Neural progenitor cell (in vitro differentiated cells): ENCODE results near the gene CAGE1. TPM values are rescaled to one million over a fixed set of nuclear protein-coding genes. Genes with fewer than 3 reads are reported as not detected.

Experiments
- DNase-seq: peaks from one replicate; pipeline ENCODE4 v3.0.0-alpha.2; 2016; ENCODE audit warnings: low spot score
- H2AFZ ChIP-seq: fragments of 200-600 bp; sonication (generic); replicated peaks from 2 replicates; pipeline ENCODE4 v1.6.1; 2016; ENCODE audit warnings: antibody characterized with exemption
- H3F3A ChIP-seq: fragments of 200-600 bp; sonication (generic); 2 replicates; pipeline ENCODE4 v1.6.1; 2016; ENCODE audit warnings: antibody characterized with exemption, low read depth
- H3K27ac ChIP-seq: fragments of 200-600 bp; sonication (generic); 2 replicates; pipeline ENCODE4 v1.5.1; 2016; ENCODE audit warnings: mild to moderate bottlenecking
- H3K27me3 ChIP-seq: fragments of 200-600 bp; sonication (generic); 2 replicates; pipeline ENCODE4 v1.6.1; 2016; ENCODE audit warnings: mild to moderate bottlenecking, moderate library complexity
- H3K36me3 ChIP-seq: fragments of 200-600 bp; sonication (generic); 2 replicates; pipeline ENCODE4 v1.5.1; 2016
- H3K4me1 ChIP-seq: fragments of 200-600 bp; sonication (generic); 2 replicates; pipeline ENCODE4 v1.6.1; 2016; ENCODE audit warnings: mixed run types
- H3K4me2 ChIP-seq: fragments of 200-600 bp; sonication (generic); 2 replicates; pipeline ENCODE4 v1.6.1; 2016
- H3K4me3 ChIP-seq: fragments of 200-600 bp; sonication (generic); 2 replicates; pipeline ENCODE4 v1.5.1; 2016
- H3K79me2 ChIP-seq: fragments of 200-600 bp; sonication (generic); 2 replicates; pipeline ENCODE4 v1.6.1; 2016; ENCODE audit warnings: low read depth
- H3K9ac ChIP-seq: fragments of 200-600 bp; sonication (generic); 2 replicates; pipeline ENCODE4 v1.6.1; 2016
- H3K9me3 ChIP-seq: fragments of 200-600 bp; sonication (generic); 2 replicates; pipeline ENCODE4 v1.5.1; 2016; ENCODE audit warnings: low read depth
- H4K20me1 ChIP-seq: fragments of 200-600 bp; sonication (generic); 2 replicates; pipeline ENCODE4 v1.6.1; 2016; ENCODE audit warnings: low read depth
- H3K27ac Mint-ChIP-seq: 3 replicates; pipeline ENCODE4 v1.8.0; 2021; ENCODE audit warnings: mixed read lengths
- H3K27me3 Mint-ChIP-seq: 2 replicates; pipeline ENCODE4 v1.8.0; 2022; ENCODE audit warnings: low read depth, mild to moderate bottlenecking, inconsistent platforms, moderate library complexity, mixed read lengths; ENCODE audit not compliant: insufficient read depth
- H3K36me3 Mint-ChIP-seq: 3 replicates; pipeline ENCODE4 v1.8.0; 2021; ENCODE audit warnings: mixed read lengths
- H3K4me1 Mint-ChIP-seq: 3 replicates; pipeline ENCODE4 v1.8.0; 2021; ENCODE audit warnings: mixed read lengths
- H3K4me3 Mint-ChIP-seq: 3 replicates; pipeline ENCODE4 v1.8.0; 2021; ENCODE audit warnings: mild to moderate bottlenecking, moderate library complexity, mixed read lengths
- H3K9me3 Mint-ChIP-seq: 3 replicates; pipeline ENCODE4 v1.8.0; 2020; ENCODE audit warnings: mixed read lengths
- EZH2 ChIP-seq: fragments of 200-600 bp; sonication (generic); IDR thresholded peaks from 2 replicates; pipeline ENCODE4 v1.6.1; 2017; ENCODE audit warnings: antibody characterized with exemption, mild to moderate bottlenecking, moderate library complexity
- EZH2phosphoT487 ChIP-seq: fragments of 200-600 bp; sonication (generic); IDR thresholded peaks from 2 replicates; pipeline ENCODE4 v1.6.1; 2017; ENCODE audit warnings: antibody characterized with exemption
- total RNA-seq: library from RNA; depleted of rRNA; stranded (reverse); fragments of >200 nt; gene quantifications from 2 replicates; pipeline ENCODE4 v1.2.3, GENCODE V29; 2015; ENCODE audit warnings: low replicate concordance
- TF ChIP-seq, protein P1 (sequence below): fragments of 200-600 bp; sonication (generic); IDR thresholded peaks from 2 replicates; pipeline ENCODE4 v1.5.1; 2017; ENCODE audit warnings: antibody characterized with exemption, mild to moderate bottlenecking

Gene CAGE1
- total RNA-seq, 1 donor from 2014 or later: not detected

GRCh38 chr6:7292596-7293255 lies 96.8 kb downstream of the CAGE1 start:
- Histone ChIP-seq H3K79me2 (no peaks in the 10 kb centered on the region), H3K36me3 (peaks cover 49% of the 10 kb centered on the region), H4K20me1 (no peaks in the 10 kb centered on the region), H3F3A (no peaks in the 10 kb centered on the region), H3K27ac (no peak overlapping the region), H3K9me3 (no peaks in the 10 kb centered on the region), H3K4me1 (no peaks in the 10 kb centered on the region), H3K9ac (no peak overlapping the region), H3K4me2 (no peak overlapping the region), H3K4me3 (no peak overlapping the region), H3K27me3 (no peaks in the 10 kb centered on the region), H2AFZ (no peak overlapping the region)
- H3K4me3 Mint-ChIP-seq: no peak overlapping the region
- TF ChIP-seq EZH2 (no peak), EZH2phosphoT487 (no peak)
- TF ChIP-seq, protein P1, sequence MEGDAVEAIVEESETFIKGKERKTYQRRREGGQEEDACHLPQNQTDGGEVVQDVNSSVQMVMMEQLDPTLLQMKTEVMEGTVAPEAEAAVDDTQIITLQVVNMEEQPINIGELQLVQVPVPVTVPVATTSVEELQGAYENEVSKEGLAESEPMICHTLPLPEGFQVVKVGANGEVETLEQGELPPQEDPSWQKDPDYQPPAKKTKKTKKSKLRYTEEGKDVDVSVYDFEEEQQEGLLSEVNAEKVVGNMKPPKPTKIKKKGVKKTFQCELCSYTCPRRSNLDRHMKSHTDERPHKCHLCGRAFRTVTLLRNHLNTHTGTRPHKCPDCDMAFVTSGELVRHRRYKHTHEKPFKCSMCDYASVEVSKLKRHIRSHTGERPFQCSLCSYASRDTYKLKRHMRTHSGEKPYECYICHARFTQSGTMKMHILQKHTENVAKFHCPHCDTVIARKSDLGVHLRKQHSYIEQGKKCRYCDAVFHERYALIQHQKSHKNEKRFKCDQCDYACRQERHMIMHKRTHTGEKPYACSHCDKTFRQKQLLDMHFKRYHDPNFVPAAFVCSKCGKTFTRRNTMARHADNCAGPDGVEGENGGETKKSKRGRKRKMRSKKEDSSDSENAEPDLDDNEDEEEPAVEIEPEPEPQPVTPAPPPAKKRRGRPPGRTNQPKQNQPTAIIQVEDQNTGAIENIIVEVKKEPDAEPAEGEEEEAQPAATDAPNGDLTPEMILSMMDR: no peak
- no peaks in the 10 kb centered on the region for H3K4me1 Mint-ChIP-seq
- H3K27ac Mint-ChIP-seq: no peak overlapping the region
- peaks cover 15% of the 10 kb centered on the region for H3K36me3 Mint-ChIP-seq
- H3K9me3 Mint-ChIP-seq: no peaks in the 10 kb centered on the region
- no peak for DNase-seq
- no peaks in the 10 kb centered on the region for H3K27me3 Mint-ChIP-seq

- Histone ChIP-seq H3K36me3 (peaks cover 48% of the 10 kb centered on the region), H2AFZ (no peak overlapping the region), H3K4me2 (no peak overlapping the region), H3K9me3 (no peaks in the 10 kb centered on the region), H3K79me2 (no peaks in the 10 kb centered on the region), H3K27me3 (no peaks in the 10 kb centered on the region), H3K4me1 (no peaks in the 10 kb centered on the region), H3K9ac (no peak overlapping the region), H4K20me1 (no peaks in the 10 kb centered on the region), H3F3A (peaks cover 9% of the 10 kb centered on the region), H3K27ac (no peak overlapping the region), H3K4me3 (no peak overlapping the region)
- H3K9me3 Mint-ChIP-seq: no peaks in the 10 kb centered on the region
- no peaks in the 10 kb centered on the region for H3K27me3 Mint-ChIP-seq
- peaks cover 23% of the 10 kb centered on the region for H3K36me3 Mint-ChIP-seq
- TF ChIP-seq EZH2phosphoT487 (no peak), EZH2 (no peak)
- TF ChIP-seq, protein P1: no peak
- no peaks in the 10 kb centered on the region for H3K4me1 Mint-ChIP-seq
- no peak overlapping the region for H3K27ac Mint-ChIP-seq
- DNase-seq: no peak
- no peak overlapping the region for H3K4me3 Mint-ChIP-seq
Observed at GRCh38 chr6:7290079-7290478, 99.5 kb downstream of the CAGE1 start.

GRCh38 chr6:7285416-7285815 lies 104.1 kb downstream of the CAGE1 start:
- no peaks in the 10 kb centered on the region for H3K4me1 Mint-ChIP-seq
- H3K9me3 ChIP-seq: no peaks in the 10 kb centered on the region
- H3K36me3 Mint-ChIP-seq: peaks cover 17% of the 10 kb centered on the region
- H3F3A ChIP-seq: peaks cover 9% of the 10 kb centered on the region
- H3K9ac ChIP-seq: no peak overlapping the region
- no peak overlapping the region for H3K27ac ChIP-seq
- no peak overlapping the region for H3K27ac Mint-ChIP-seq
- H3K4me1 ChIP-seq: no peaks in the 10 kb centered on the region
- no peaks in the 10 kb centered on the region for H4K20me1 ChIP-seq
- H3K27me3 ChIP-seq: no peaks in the 10 kb centered on the region
- no peak for TF ChIP-seq EZH2phosphoT487
- no peak for TF ChIP-seq EZH2
- TF ChIP-seq, protein P1: no peak
- H3K4me3 Mint-ChIP-seq: no peak overlapping the region
- DNase-seq: no peak
- H3K27me3 Mint-ChIP-seq: no peaks in the 10 kb centered on the region
- no peak overlapping the region for H3K4me3 ChIP-seq
- H3K9me3 Mint-ChIP-seq: no peaks in the 10 kb centered on the region
- no peaks in the 10 kb centered on the region for H3K79me2 ChIP-seq
- no peak overlapping the region for H3K4me2 ChIP-seq
- no peak overlapping the region for H2AFZ ChIP-seq
- peaks cover 34% of the 10 kb centered on the region for H3K36me3 ChIP-seq
